Stimulated activated naive CD4-positive, alpha-beta T cell (primary cell): Measurements from ENCODE around the gene SYCN.

Experiments
- DNase-seq, 6 experiments: peaks; one replicate each; lab custom pipeline; 2025; lab: John Stamatoyannopoulos, UW

SYCN gene

DNA sequence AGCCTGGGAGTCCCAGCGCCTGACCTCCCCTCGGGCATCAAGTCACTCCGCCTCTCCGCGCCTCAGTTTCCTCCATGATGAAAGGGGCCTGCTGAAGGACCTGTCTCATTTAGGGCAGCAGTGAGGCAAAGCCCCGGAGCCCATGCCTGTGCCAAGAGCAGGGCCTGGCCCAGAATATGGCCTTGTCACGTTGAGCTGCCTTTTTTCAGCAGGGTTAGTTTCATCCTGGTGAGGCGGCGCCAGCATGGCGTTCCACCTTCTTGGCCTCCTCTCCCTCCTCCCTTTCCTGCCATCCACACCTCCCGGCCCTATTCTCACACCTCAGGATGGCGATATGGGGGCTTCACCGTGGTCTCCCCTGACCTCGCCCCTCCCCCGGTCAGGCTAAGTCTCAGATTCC, 48.3 kb downstream of the SYCN start:
- no peak for DNase-seq

GRCh38 chr19:39155114-39155700, 48.9 kb downstream of the SYCN start:
- DNase-seq: no peak

GRCh38 chr19:39154629-39155100, 49.4 kb downstream of the SYCN start:
- DNase-seq: no peak

- no peak for DNase-seq
These were observed 49.9 kb downstream of the SYCN start for GRCh38 chr19:39154100-39154628.
